ENCODE measurements around the gene AFP.

GRCh38 chr4:73438048-73438447, 2.0 kb downstream of the AFP start:
- TF ChIP-seq CTCF (IDR thresholded peaks at IDR 0.05) (no peak), POLR2AphosphoS5 (IDR thresholded peaks at IDR 0.05) (no peak), EP300 (IDR thresholded peaks at IDR 0.05) (no peak)
